Measurements from ENCODE around the gene CNGA4.
A peak's percentile ranks its signal among the peaks of the same experiment; 100 is the strongest.
"Not testable (repeated sequence)": the region's sequence is repeated elsewhere in the genome, so short reads cannot be mapped to it uniquely, and the experiment has no call there.

The CNGA4 gene

DNA sequence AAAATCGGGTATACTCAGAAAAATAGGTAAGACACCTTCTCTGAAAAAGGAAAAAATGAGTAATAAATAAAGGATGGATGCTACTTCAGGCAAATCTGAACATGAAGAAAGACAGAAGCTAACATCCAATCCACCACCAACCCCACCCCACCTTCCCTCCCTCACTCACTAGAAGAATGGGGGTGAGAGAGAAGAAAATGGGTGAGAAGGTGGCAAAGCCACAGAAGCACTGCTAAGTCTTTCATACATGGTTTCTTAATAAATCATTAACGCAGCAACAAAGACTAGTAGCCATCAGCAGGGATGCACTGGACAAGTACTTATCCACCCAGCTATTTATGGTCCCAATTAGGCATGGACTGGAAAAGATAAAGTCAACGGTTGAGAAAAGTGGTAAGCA lies 10.4 kb upstream of the CNGA4 start:
- no peak for DNase-seq

DNA sequence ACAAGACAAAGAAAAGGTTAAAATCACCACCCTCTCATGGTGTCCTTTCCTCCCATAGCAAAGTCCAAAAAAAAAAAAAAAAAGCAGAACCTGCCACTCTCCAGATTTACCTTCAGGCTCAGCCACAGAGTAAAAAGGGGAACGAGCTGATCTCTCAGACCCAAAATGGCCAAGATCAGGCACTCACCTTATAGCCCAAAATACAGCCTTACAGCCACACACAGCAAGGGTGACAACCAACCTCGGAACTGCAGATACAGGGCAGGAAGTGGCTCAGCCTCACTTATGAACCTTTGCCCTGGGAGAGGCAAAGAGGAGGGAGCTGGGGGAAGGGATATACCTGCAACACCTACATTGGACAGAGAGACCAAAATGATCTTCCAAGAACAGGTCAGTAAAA lies 9.0 kb upstream of the CNGA4 start:
- DNase-seq = no peak

DNA sequence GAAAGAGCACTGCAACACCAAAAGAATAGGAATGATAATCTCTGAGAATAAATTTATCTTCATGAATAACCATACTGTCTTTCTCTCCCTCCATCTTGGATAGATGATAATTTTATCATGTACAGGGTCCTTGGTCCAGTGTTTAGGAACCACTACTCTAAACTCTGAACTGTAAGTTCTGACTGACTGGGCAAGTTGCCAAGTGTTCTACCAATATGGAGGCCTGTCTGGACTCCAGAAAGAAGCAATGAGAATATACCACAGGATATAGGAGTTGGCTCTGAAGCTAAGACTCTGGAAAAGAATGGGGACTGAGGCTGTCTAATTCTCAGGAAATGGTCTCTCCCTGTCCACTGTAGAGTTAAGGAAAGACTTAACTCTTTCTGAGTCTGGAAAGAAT lies 6.0 kb upstream of the CNGA4 start:
- DNase-seq = no peak

DNA sequence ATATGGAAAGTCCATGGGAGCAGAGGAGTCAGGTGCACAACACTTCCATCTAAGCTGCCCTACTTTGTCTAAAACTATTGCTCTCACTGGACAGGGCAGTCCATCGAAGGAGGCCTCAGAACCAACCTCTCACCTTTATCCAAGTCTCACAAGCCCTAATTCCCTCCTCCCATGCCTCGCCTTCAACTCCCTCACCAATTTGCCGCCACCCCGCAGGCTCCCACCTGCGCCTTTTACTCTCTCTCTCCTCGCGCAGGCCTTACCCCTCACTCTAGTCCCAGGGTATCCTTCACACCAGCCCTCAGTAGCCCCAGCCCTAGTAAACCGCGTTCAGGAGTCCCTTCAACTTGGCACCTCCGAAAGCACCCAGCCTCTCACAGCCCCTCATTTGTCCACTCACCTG lies 4.9 kb upstream of the CNGA4 start:
- no peak for DNase-seq

DNA sequence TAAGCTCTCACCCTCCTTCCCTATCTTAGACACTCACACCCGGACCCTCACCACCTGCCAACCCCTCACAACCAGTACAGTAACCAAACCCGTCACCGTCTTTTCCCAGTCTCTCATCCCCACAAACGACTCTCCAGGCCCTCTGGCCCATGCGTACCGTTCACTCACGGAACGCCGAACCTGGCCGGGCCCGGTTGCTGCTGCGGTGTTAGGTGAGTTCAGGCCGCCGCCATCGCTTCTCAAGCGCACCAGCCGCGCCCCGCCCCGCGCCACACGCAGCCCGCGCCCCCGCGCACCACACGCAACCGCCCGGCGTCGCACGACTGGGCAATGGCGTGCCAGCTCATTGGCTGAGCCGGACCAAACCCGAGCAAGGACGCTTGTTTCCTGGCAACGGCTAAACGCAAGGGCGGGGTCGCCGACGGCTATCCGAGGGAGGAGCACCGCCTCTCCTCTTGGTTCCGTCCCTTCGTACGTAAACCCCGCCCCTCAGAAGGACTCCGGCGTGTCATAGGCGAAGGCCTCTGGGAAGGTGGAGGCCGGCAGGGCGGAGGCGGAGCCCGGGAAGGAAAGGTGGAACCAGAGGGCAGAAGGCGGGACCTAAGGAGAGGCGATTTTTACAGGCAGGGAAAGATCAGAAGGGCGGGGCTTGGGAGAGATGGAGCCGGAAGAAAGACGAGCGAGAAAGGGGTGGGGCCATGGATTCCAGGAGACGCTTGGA lies 4.3 kb upstream of the CNGA4 start, which contains the start of gene FHIP1B:
Gene FHIP1B (minus strand): TSS at position 250 of the 721 bp plus-strand sequence. CDS start 10,120 bp downstream, outside the sequence.
- peak; percentile 99 to 100 for DNase-seq

DNA sequence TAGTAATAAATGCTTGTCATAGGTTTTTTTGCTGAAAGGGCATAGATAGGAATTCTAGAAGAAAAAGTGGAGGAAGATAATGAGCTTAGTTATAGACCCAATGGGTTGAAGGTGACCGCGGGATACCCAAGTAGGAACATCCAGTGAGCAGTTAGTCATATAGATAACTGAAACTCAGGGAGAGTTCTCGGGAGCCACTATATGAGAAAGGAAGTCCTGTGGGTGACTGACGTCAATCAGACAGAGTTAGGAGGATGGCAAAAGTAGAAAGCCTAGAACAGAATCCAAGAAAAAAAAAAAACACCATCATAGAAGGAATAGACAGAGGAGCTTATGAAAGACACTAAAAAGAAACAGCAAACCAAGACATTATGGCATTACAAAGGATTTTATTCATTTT lies 1.6 kb upstream of the CNGA4 start:
- peak; percentile 23 to 47 for DNase-seq

DNA sequence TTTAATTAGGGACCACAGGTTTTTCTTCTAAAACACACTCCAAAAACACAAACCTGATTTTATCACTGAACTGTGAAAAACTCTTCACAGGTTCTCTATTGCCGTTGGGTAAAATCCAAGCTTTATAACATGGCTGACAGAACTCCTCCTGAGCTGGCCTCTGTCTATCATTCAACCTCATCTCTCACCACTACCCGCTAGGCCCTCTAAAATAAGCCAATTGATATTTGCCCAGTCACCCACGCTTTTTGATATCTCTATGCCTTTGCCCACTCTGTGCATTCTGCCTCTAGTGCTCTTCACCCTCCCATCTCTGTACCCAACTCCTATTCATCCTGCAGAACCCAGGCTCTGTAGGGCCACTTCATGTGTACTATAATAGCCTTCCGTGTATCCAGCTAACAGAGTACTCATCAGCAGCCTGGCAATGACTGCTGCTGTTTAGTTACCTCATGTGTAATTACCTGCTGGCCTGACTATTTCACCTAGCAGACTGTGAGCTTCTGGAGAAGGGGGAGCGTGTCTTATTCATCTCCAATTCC lies 1.1 kb upstream of the CNGA4 start:
- DNase-seq = no peak

DNA sequence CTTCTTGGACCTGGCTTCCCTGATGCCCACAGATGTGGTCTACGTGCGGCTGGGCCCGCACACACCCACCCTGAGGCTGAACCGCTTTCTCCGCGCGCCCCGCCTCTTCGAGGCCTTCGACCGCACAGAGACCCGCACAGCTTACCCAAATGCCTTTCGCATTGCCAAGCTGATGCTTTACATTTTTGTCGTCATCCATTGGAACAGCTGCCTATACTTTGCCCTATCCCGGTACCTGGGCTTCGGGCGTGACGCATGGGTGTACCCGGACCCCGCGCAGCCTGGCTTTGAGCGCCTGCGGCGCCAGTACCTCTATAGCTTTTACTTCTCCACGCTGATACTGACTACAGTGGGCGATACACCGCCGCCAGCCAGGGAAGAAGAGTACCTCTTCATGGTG lies 1.2 kb downstream of the CNGA4 start:
- no peak for DNase-seq

DNA sequence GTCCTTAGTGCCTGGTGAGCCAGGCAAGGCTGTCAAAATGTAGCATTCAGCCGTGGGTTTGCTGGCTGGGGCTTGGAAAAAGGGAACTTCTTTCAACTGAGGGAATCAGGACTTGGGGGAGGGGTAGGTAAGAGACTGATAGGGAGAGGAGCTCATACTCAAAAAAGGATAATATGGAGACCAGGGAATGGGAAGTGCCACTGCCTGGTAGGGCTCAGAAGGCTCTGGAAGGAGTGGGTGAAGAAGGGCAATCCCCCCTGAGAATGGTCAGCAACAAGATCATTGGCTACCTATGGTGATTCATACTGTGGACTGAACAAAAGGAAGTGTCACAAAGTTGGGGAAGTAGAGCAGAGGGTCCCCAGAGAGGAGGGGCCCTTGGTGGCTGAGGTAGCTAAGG lies 1.9 kb downstream of the CNGA4 start:
- peak; percentile 16 to 22 for DNase-seq

DNA sequence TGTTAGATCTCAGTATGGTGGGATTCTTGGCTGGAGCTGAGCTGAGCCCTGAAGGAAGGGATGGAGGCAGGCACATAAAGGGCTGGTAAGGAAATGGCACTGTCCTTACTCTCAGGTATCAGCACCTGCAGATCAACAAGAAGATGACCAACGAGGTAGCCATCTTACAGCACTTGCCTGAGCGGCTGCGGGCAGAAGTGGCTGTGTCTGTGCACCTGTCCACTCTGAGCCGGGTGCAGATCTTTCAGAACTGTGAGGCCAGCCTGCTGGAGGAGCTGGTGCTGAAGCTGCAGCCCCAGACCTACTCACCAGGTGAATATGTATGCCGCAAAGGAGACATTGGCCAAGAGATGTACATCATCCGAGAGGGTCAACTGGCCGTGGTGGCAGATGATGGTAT lies 2.4 kb downstream of the CNGA4 start:
- no peak for DNase-seq

DNA sequence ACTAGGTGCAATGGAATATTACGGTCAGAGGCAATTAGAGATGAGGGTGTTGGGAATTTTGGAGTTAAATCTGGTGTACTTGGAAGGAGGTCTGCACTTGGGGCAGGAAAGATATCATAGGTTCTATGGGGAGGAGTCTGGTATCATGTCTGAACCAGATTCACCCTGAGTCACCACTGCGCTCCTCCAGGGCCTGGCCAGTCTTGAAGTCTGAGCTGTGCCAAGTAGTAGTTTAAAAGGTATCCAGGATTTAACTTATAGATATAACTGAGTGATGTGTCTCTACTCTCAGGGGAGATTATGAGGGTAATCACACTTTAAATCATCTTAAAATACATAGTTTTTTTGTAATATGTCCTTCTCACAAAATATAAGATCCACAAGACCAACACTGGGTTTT lies 6.6 kb downstream of the CNGA4 start:
- no peak for DNase-seq

DNA sequence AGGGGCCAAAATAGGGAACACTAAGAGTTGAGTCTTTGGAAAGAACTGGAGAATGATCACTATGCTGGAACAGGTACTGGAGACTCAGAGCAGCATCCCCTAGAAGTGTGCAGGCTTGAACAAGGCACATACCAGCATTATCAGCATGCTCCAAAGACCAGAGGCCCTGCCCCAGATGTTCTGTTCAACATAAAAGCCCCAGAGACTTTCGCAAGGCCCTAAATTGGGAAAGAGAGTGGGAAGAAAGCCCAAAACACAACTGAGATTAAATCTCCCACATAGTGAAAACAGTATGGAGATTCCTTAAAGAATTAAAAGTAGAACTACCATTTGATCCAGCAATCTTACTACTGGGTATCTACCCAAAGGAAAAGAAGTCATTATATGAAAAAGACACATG lies 9.4 kb downstream of the CNGA4 start:
- DNase-seq = peak in 1 of 2 donors; percentile 33

DNA sequence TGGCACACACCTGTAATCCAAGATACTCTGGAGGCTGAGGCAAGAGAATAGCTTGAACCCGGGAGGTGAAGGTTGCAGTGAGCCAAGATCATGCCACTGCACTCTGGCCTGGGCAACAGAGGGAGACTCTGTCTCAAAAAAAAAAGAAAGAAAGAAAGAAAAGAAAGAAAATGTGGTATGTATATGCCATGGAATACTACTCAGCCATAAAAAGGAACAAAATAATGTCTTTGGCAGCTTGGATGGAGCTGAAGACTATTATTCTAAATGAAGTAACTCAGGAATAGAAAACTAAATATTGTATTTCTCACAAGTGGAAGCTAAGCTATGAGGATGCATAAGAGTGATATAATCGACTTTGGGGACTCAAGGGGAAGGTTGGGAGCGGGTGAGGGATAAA lies 10.0 kb downstream of the CNGA4 start:
- DNase-seq = not testable (repeated sequence)

DNA sequence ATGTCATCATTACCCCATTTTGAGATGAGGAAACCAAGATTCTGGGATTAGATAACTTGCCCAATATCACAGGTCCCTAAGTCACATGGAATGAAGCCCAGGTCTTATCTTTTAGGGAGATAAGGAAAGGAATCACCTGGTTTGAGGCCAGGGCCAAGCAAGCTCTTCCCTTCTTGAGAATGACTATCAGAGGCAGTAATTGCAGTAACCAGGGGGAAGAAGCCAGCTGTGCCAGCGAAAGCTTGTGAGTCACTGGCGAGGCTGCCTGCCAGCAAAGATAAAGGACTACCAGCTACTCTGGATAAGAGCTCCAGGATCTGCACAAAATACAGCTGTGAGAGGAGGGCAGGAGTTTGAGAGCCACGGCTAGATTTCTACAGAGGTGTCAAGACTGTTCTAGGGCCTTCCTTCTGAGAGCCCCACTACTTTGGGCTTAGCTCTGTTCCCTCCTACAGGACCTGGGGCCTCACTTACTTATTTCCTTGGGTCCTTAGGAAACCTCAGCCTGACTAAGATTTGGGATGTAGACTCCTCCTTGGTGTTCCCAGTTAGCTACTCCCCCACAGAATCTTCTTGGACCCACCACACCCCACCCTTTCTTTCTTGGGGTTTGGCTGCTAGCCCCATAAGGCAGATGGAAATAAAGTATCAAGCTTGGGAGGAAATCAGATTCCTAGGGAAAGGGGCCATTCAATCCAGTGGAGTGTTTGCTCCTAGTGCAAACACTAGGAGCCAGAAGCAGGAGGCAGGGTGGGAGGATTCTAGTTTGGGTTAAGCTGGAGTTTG lies 11.1 kb downstream of the CNGA4 start:
- DNase-seq = no peak

DNA sequence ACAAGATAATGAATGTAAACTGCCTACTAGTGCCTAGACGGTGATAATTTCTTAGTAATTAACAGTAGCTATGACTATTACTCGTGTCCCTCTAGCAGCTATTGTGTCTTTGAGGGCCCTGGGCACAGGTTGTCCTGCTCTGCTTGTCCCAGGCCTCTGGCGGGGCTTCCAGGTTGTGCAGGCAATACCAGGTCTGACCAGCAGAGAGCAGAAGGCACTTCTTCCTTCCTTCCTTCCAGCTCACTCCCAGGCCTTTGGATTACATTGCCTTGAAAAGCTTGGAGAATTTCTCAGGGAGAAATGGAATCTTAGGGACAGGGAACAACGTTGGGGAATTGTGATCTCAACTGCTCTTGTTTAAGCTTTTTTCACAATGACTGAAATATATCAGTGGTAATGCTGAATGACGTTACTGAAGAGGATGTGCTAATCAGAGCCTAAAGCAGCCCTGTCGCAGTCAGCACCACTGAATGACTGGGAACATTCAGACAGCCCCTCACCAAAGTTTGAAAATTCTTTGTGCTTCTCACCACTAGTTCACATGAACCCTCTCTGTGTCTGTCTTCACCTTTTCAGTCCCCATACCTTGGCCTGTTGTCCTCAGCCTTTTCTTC lies 12.3 kb downstream of the CNGA4 start:
- peak in 1 of 2 donors; percentile 59 for DNase-seq

DNA sequence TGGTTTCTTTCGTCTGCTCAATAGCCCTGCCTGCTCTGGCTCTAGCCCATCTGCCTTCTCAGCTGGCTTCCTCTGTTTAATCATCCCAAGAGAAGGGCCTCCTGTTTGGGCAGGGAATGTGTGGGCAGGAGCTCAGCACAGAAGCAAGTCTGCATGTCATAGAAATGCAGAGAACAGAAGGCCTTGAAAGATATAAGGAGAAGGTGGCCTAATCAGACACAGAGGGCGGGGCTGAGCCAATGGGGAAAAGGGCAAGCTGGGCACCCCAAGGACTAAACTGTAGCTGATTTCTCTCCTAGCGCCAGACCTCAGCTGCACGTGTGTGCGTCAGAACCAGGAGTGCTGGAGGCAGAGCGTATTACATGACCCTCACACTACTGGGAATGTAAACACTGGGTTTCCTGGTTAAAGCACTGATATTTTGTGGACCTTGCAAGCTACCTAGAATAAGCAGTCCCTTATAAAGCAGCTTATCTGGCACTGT lies 13.1 kb downstream of the CNGA4 start:
- no peak for DNase-seq

DNA sequence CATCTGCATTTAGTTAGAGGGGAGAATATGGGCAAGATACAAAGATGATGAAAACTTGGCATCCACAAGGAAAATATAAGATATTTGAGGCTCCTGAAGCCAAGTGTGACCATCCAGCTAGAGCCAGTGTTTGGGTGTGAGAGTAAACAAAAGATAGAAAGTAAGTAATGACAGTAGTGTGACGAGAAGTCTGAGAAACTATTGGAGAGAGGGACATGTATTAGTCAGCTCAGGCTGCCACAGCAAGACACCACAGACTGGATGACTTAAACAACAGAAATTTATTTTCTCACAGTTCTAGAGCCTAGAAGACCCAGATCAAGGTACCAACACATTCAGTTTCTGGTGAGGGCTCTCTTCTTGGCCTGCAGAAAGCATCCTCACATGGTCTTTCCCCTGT lies 14.3 kb downstream of the CNGA4 start:
- DNase-seq = no peak

DNA sequence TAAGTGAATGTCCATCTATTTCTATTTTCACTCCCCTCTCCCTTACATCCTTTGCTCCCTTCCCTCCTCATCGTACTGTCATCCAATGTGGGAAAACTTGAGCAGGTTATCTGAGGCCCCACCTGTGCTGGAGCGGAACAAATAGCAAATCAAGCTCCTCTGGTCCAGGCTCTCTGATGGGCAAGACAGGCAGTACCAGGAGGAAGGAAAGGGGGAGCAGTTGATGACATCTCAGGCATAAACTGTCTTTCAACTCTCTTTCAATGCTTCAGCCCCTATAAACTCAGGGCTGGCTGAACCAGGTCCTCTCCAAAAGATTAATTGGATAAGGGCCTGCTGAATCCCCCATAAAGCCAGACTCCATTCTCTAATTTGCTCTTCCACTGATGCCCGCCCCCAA lies 19.3 kb downstream of the CNGA4 start:
- no peak for DNase-seq

DNA sequence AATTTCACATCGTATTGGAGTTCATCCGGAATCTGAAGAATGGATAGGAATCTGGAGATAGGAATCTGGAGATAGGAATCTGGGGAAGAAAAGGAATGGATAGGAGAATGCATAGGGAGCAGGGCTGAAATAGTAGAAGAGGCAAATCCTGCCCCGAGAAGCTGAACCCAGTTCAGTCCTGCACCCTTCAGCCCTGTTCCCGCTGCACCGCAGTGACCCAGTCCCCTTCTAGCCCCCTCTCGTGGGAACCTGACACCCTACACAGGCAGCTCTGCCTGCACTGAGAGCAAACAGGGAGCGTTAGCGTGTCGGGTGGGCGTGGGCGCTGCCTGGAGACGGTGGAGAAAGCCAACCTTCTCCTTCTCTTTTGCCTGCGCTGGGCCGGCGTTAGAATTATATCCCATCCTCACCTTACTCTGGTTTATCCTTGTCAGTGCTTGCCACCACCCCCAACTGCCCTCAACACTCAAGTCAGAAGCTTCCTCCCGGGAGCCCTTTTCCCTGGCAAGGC lies 19.7 kb downstream of the CNGA4 start:
- DNase-seq = no peak

DNA sequence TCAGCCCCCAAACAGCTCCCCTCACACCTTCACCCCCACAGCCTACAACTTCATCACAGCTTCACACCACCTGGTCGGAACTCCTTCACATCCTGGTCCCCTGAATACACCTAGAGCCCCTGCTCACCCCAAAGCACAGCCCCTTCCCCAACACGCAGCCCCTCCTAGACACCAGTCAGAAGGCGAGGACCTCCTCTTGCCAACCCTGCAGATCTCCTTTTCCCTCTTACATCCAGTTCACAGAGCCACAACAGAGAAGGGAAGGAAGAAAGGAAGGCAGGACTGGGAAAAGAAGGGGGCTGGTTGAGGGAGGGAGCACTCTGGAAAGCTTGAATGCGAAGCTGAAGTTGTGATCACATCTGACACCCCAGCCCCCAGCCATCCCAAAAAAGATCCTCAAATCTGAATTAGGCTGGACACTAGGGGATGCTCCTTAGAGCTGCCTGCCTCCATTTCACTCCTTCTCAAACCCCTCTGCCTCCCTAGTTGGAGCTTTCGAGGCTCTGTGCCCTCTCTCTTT lies 21.4 kb downstream of the CNGA4 start:
- no peak for DNase-seq

DNA sequence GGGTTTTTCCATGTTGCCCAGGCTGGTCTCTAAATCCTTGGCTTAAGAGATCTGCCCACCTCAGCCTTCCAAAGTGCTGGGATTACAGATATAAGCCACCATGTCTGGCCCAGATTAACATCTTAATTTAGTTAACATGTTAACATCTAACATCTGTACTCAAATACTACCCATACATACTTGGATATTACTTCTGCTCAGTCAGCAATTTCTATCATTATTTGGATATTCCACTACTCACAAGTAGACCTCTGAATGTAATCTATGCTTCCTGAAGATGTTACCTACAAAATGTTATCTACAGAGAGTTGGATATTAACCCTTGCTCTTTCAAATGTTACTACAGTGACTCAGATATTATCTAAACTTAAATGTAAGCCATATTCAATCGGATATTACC lies 24.8 kb downstream of the CNGA4 start:
- no peak for DNase-seq

DNA sequence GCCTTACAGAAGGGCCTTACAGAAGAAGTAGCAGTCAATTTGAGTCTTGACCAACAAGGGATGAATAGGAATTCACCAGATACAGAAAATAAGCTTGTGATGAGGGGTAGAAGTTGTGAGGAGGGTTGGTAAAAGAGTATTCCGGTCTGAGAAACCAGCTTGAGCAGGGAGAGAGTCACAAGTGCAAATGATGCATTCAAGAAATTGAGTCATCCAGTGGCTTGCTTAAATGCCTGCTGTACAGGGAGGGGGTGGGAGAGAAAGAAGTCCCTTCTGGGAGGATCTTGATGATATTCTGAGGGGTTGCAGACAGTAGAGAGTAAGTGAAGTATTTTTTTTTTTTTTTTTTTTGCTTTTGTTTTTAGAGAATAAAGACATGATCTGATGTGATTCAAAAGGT lies 29.9 kb downstream of the CNGA4 start:
- DNase-seq = peak; percentile 8 to 63

DNA sequence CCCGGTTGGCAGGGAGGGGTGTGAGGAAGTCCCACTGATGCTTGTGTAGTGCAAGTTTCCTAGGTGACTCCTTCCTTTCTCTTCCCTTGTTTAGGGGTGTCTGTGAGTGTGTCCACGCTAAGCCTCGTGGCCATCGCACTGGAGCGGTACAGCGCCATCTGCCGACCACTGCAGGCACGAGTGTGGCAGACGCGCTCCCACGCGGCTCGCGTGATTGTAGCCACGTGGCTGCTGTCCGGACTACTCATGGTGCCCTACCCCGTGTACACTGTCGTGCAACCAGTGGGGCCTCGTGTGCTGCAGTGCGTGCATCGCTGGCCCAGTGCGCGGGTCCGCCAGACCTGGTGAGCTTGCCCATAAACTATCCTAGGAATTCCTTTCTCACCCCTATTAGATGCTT lies 31.1 kb downstream of the CNGA4 start:
- no peak for DNase-seq
